ENCODE measurements around the gene C1orf185.

The C1orf185 gene

GRCh38 chr1:51093581-51093980, 8.4 kb upstream of the C1orf185 start:
- no peak for TF ChIP-seq CTCF (IDR thresholded peaks at IDR 0.05; ENCODE audit: low read depth, low read length, missing control alignments)
- no peak for DNase-seq (ENCODE audit: extremely low read depth, low read depth)
- no peak overlapping the region for H3K4me3 ChIP-seq (replicated peaks; ENCODE audit: low read depth, low read length)

DNA sequence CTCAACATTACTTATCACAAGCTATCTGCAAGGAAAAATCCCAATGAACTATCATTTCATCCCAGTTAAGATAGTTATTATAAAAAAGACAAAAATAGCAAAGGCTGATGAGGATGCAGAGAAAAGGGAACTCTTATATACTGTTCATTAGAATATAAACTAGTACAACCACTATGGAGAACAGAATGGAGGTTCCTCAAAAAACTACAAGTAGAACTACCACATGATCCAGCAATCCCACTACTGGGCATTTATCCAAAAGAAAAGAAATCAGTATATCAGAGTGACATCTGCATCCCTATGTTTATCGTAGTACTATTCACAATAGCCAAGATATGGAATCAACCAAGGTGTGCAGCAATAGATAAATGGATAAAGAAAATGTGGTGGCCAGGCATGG, 4.9 kb upstream of the C1orf185 start:
- no peak overlapping the region for H3K4me3 ChIP-seq (replicated peaks; ENCODE audit: low read depth, low read length)
- DNase-seq (ENCODE audit: extremely low read depth, low read depth), result no peak
- no peak for TF ChIP-seq CTCF (IDR thresholded peaks at IDR 0.05; ENCODE audit: low read depth, low read length, missing control alignments)

DNA sequence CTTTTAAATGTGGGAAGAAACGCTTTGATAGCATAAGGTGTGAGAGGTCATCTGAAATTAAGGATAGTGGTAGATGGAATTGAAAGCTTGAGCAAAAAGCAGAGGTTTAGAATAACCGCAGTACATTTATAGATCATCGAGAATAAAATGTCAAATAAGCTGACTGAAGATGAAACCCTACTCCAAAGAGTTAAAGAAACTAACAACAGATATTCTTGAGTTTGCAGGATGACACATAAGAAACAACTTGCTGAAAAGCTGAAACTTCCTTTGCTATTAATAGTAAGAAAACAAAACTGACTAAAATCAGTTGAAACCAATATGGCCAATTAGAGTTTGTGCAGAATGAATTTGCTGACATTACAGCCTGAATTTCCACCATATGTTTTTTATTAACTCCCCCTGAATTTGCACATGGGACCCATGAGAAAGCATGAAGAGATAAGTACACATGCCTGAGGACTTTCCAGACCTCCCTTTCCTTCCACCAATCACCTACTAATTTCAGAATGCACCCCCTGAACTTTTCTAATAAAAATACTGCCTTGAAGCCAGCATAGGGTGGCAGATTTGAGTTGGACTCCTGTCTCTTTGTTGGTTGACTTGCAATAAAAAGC, 1.7 kb upstream of the C1orf185 start:
- TF ChIP-seq CTCF (IDR thresholded peaks at IDR 0.05; ENCODE audit: low read depth, low read length, missing control alignments), result no peak
- H3K4me3 ChIP-seq (replicated peaks; ENCODE audit: low read depth, low read length), result no peak overlapping the region
- DNase-seq (ENCODE audit: extremely low read depth, low read depth), result no peak

DNA sequence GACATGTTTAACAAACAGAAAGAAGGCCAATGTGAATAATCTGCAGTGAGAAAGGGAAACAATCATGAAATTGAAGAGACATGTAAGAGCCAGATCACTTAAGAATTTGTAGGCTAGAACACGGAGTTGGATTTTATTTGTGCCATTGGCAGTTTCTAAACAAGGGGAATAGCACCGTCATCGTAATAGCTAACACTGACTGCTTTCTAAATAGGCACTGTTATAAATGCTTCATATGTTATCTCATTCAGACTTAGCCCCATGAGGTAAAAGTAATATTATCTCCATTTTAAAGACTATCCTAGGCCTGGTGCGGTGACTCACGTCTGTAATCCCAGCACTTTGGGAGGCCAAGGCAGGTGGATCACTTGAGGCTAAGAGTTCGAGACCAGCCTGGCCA, 12.1 kb downstream of the C1orf185 start:
- no peak for TF ChIP-seq CTCF (IDR thresholded peaks at IDR 0.05; ENCODE audit: low read depth, low read length, missing control alignments)
- no peak for DNase-seq (ENCODE audit: extremely low read depth, low read depth)
- no peak overlapping the region for H3K4me3 ChIP-seq (replicated peaks; ENCODE audit: low read depth, low read length)

DNA sequence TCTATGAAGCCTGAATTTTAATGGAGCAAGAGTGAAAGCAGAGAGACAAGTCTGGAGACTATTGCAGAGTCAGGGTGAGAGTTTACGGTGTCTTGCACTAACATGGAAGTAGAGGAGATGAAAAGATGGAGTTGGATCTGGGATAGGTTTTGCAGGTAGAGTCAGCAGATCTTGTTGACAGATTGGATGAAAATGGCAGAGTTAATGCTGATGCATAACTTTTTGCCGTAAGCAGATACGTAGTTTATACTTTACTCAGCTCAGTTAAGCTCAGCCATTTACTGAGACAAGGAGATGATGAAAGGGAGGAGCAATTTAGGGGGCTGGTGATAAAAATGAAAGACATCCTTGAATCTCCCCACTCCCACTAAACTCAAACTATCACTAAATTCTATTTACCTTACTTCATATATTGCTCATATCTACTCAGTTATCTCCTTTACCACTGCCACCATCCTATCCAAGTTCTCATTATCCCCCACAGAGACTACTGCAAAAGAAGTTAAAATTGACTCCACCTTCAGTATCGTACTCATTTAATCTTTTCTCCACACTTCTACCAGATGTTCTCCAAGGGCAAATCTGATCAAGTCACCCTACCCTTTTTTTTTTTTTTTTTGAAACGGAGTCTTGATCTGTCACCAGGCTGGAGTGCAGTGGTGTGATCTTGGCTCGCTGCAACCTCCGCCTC, 13.8 kb downstream of the C1orf185 start:
- DNase-seq (ENCODE audit: extremely low read depth, low read depth), result no peak
- no peak for TF ChIP-seq CTCF (IDR thresholded peaks at IDR 0.05; ENCODE audit: low read depth, low read length, missing control alignments)

GRCh38 chr1:51119331-51119730, 17.3 kb downstream of the C1orf185 start:
- no peak for TF ChIP-seq CTCF (IDR thresholded peaks at IDR 0.05; ENCODE audit: low read depth, low read length, missing control alignments)
- H3K4me3 ChIP-seq (replicated peaks; ENCODE audit: low read depth, low read length), result no peak overlapping the region
- no peak for DNase-seq (ENCODE audit: extremely low read depth, low read depth)

More for the DNA sequence above, 13.8 kb downstream of the C1orf185 start:
- no peak overlapping the region for H3K4me3 ChIP-seq (replicated peaks; ENCODE audit: low read depth, low read length)
